HG03469 (cell line): ENCODE data around the gene SLC5A11.
"Not testable (repeated sequence)": the region's sequence is repeated elsewhere in the genome, so short reads cannot be mapped to it uniquely, and the experiment has no call there.

ENCODE experiments used
- ATAC-seq: cut with Tn5 transposase; IDR thresholded peaks from one replicate; pipeline ENCODE4 v1.9.1; 2021; ENCODE audit warnings: mild to moderate bottlenecking, moderate library complexity, moderate number of reproducible peaks; ENCODE audit not compliant: unreplicated experiment

The SLC5A11 gene

GRCh38 chr16:24845726-24846547 lies at the start of gene SLC5A11:
SLC5A11 (plus strand) TSS chr16:24845963; CDS start chr16:24858644, 12,681 bp downstream.
- no peak for ATAC-seq

GRCh38 chr16:24800586-24800985 lies 45.2 kb upstream of the SLC5A11 start:
- no peak for ATAC-seq

GRCh38 chr16:24801761-24802302 lies 43.9 kb upstream of the SLC5A11 start:
- no peak for ATAC-seq

- ATAC-seq: no peak
Measured at GRCh38 chr16:24805484-24805883, 40.3 kb upstream of the SLC5A11 start.

- ATAC-seq: no peak
Measured at GRCh38 chr16:24807301-24807700, 38.5 kb upstream of the SLC5A11 start.

GRCh38 chr16:24810951-24811843 lies 34.6 kb upstream of the SLC5A11 start:
- ATAC-seq: no peak

- not testable (repeated sequence) for ATAC-seq
Measured at GRCh38 chr16:24812813-24813212, 33.0 kb upstream of the SLC5A11 start.

- no peak for ATAC-seq
Measured at GRCh38 chr16:24815021-24815420, 30.7 kb upstream of the SLC5A11 start.

GRCh38 chr16:24816688-24817087 lies 29.1 kb upstream of the SLC5A11 start:
- no peak for ATAC-seq

GRCh38 chr16:24819462-24820040 lies 26.2 kb upstream of the SLC5A11 start:
- no peak for ATAC-seq

GRCh38 chr16:24820522-24820921 lies 25.2 kb upstream of the SLC5A11 start:
- no peak for ATAC-seq

GRCh38 chr16:24821129-24821528 lies 24.6 kb upstream of the SLC5A11 start:
- ATAC-seq: no peak

GRCh38 chr16:24822542-24822941 lies 23.2 kb upstream of the SLC5A11 start:
- no peak for ATAC-seq

- no peak for ATAC-seq
Measured at GRCh38 chr16:24822974-24823373, 22.8 kb upstream of the SLC5A11 start.

- no peak for ATAC-seq
Measured at GRCh38 chr16:24825696-24826095, 20.1 kb upstream of the SLC5A11 start.

GRCh38 chr16:24826096-24826690 lies 19.6 kb upstream of the SLC5A11 start:
- no peak for ATAC-seq

GRCh38 chr16:24826817-24827566 lies 18.8 kb upstream of the SLC5A11 start:
- ATAC-seq: no peak

GRCh38 chr16:24829153-24829552 lies 16.6 kb upstream of the SLC5A11 start:
- no peak for ATAC-seq

GRCh38 chr16:24833352-24833751 lies 12.4 kb upstream of the SLC5A11 start:
- ATAC-seq: no peak
